ENCODE results near the gene TMEM191B. TPM values are rescaled to one million over a fixed set of nuclear protein-coding genes. Genes with fewer than 3 reads are reported as not detected.
"Not testable (repeated sequence)": the region's sequence is repeated elsewhere in the genome, so short reads cannot be mapped to it uniquely, and the experiment has no call there.

The TMEM191B gene
- total and polyA plus RNA-seq, 2 experiments from 2014 or later = 1.0 TPM; not detected in 1

DNA sequence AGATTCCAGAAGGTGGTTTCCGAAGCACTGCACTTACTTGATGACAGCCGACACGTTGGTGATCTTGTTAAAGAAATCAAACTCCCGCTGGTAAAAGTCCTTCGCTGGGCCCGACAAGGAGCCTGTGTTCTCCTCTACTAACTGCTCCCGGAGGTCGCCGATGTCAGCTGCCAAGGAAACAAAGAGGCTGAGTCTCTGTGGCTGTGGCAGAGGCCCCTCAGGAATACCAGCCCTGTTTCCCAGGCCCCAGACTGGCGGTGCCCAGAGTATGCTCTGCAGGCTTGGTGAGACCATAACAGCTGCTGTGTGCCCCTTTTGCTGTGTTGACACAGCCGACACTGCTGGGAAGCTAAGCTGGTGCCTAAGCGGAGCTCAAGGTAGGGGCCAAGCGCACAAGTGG is 17.0 kb downstream of the TMEM191B start:
- H3K9me3 ChIP-seq (ENCODE audit: low read depth); H3K9me2 ChIP-seq (ENCODE audit: insufficient read depth); H3K4me1 ChIP-seq (ENCODE audit: insufficient read depth); H3K36me3 ChIP-seq (ENCODE audit: low read depth); H3K4me2 ChIP-seq (ENCODE audit: unreplicated experiment); DNase-seq; H4K20me1 ChIP-seq (ENCODE audit: insufficient read depth); in situ Hi-C loops (cut with MboI); H3F3A ChIP-seq (ENCODE audit: insufficient read depth); H3K4me3 ChIP-seq; H3K79me2 ChIP-seq (ENCODE audit: insufficient read depth); H2AFZ ChIP-seq; H3K9ac ChIP-seq; H3K27me3 ChIP-seq (replicated peaks; ENCODE audit: insufficient read depth); H3K27ac ChIP-seq: not testable (repeated sequence)
- 84% methylated on average over 9 of the region's 13 CpGs for WGBS, 2 experiments (ENCODE audit: low coverage in 1 of 2, low lambda C conversion rate in 2 of 2, missing lambda C conversion rate in 2 of 2)

GRCh38 chr22:18549458-18550179 is 22.0 kb downstream of the TMEM191B start:
- H3K9ac ChIP-seq; H3K79me2 ChIP-seq (ENCODE audit: insufficient read depth); H3K36me3 ChIP-seq (ENCODE audit: low read depth); H3K9me3 ChIP-seq (ENCODE audit: low read depth); H3K9me2 ChIP-seq (ENCODE audit: insufficient read depth); H3K4me1 ChIP-seq (ENCODE audit: insufficient read depth); H3K27ac ChIP-seq; H3K4me2 ChIP-seq (ENCODE audit: unreplicated experiment); H4K20me1 ChIP-seq (ENCODE audit: insufficient read depth); in situ Hi-C loops (cut with MboI); H3K27me3 ChIP-seq (replicated peaks; ENCODE audit: insufficient read depth); DNase-seq; H2AFZ ChIP-seq; H3K4me3 ChIP-seq; H3F3A ChIP-seq (ENCODE audit: insufficient read depth): not testable (repeated sequence)
- WGBS, 2 experiments (ENCODE audit: low coverage in 1 of 2, low lambda C conversion rate in 2 of 2, missing lambda C conversion rate in 2 of 2) = 76 to 87% methylated on average over 5 to 11 of the region's 13 CpGs

DNA sequence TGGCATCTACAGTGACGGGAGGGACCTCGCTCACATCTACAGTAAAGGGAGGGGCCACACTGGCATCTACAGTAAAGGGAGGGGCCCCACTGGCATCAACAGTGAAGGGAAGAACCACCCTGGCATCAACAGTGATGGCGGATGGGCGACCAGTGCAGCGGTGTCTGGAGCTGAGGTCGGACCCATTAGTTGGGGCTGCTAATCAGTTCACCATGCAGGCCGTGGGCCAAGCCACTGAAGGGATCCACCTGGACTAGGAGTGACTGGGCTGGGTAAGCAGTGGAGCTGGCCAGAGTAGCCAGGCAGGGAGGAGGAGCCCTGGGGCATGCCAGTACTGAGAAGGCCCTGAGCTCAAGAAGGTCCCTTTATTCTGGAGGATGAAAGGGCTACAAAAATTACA is 23.4 kb downstream of the TMEM191B start:
- not testable (repeated sequence) for H3K79me2 ChIP-seq (ENCODE audit: insufficient read depth)

GRCh38 chr22:18552839-18553597 is 25.4 kb downstream of the TMEM191B start:
- H2AFZ ChIP-seq = not testable (repeated sequence)

More for the DNA sequence above, 23.4 kb downstream of the TMEM191B start:
- H3K9me3 ChIP-seq (ENCODE audit: low read depth); H3K4me3 ChIP-seq; in situ Hi-C loops (cut with MboI); H3K9me2 ChIP-seq (ENCODE audit: insufficient read depth); H3F3A ChIP-seq (ENCODE audit: insufficient read depth); H2AFZ ChIP-seq; H3K27me3 ChIP-seq (replicated peaks; ENCODE audit: insufficient read depth); H3K36me3 ChIP-seq (ENCODE audit: low read depth); H3K9ac ChIP-seq; DNase-seq; H4K20me1 ChIP-seq (ENCODE audit: insufficient read depth); H3K4me1 ChIP-seq (ENCODE audit: insufficient read depth); H3K4me2 ChIP-seq (ENCODE audit: unreplicated experiment); H3K27ac ChIP-seq: not testable (repeated sequence)
- 91 to 94% methylated on average over 2 to 6 of the region's 7 CpGs for WGBS, 2 experiments (ENCODE audit: low coverage in 1 of 2, low lambda C conversion rate in 2 of 2, missing lambda C conversion rate in 2 of 2)

DNA sequence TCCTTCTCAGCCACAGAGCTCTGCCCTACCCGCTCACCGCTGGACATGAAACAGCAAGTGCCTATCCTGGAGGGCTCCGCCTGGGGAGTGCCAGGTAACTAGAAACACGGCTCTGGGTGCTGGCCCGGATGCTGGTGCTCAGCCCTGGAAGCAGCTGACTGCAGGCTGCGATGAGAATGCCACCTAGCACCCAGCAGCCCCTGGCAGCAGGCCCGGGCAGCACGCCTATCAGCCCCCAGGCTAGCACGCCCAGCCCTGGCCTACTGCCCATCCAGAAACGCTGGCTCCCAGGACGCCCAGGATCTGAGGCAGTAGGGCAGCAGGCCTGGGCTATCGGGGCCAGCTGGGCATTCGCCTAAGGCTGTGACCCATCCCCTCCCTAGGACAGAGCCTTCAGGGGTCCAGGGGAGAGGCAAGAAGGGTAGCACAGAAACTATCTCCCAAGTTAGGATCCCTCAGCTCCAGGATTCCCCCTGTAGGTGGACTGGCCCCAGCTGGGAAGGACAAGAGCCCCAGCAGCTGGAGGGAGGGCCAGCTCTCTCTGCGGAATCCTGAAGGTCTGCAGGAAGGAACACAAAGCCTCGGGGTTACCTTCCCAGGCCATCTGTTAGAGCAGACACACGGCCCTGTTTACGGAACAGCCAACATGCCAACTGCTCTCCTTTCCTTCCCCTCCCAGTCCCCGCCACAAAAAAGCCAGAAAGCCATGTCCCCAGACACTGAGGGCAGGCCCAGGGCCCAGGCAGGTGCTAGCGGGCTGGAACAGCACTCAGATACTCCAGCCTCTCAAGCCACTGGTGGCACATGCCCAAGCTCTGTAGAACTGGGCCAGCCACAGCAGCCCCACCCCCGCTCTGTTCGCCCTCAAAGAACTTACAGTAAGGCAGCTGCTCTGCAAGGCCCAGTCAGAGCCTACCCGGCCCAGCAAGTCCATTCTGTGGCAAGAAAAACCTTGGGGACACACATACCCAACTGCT is 27.0 kb downstream of the TMEM191B start:
- in situ Hi-C loops (cut with MboI); H3K4me1 ChIP-seq (ENCODE audit: insufficient read depth); H3K9me3 ChIP-seq (ENCODE audit: low read depth); H3F3A ChIP-seq (ENCODE audit: insufficient read depth); H2AFZ ChIP-seq; H3K27me3 ChIP-seq (replicated peaks; ENCODE audit: insufficient read depth); H3K9me2 ChIP-seq (ENCODE audit: insufficient read depth); H3K36me3 ChIP-seq (ENCODE audit: low read depth); DNase-seq; H3K9ac ChIP-seq; H4K20me1 ChIP-seq (ENCODE audit: insufficient read depth); H3K27ac ChIP-seq; H3K79me2 ChIP-seq (ENCODE audit: insufficient read depth); H3K4me3 ChIP-seq; H3K4me2 ChIP-seq (ENCODE audit: unreplicated experiment): not testable (repeated sequence)
- WGBS, 2 experiments (ENCODE audit: low coverage in 1 of 2, low lambda C conversion rate in 2 of 2, missing lambda C conversion rate in 2 of 2) = no CpG with 5 or more reads among the region's 22 CpGs

More at GRCh38 chr22:18552839-18553597, 25.4 kb downstream of the TMEM191B start:
- H3K27me3 ChIP-seq (replicated peaks; ENCODE audit: insufficient read depth); H3K36me3 ChIP-seq (ENCODE audit: low read depth); H3K4me2 ChIP-seq (ENCODE audit: unreplicated experiment); H4K20me1 ChIP-seq (ENCODE audit: insufficient read depth); H3F3A ChIP-seq (ENCODE audit: insufficient read depth); H3K9me3 ChIP-seq (ENCODE audit: low read depth); H3K4me3 ChIP-seq; in situ Hi-C loops (cut with MboI); H3K4me1 ChIP-seq (ENCODE audit: insufficient read depth); H3K79me2 ChIP-seq (ENCODE audit: insufficient read depth); H3K9ac ChIP-seq; H3K27ac ChIP-seq; DNase-seq; H3K9me2 ChIP-seq (ENCODE audit: insufficient read depth): not testable (repeated sequence)
- WGBS, 2 experiments (ENCODE audit: low coverage in 1 of 2, low lambda C conversion rate in 2 of 2, missing lambda C conversion rate in 2 of 2) = no CpG with 5 or more reads among the region's 19 CpGs

GRCh38 chr22:18558516-18558915 is 30.9 kb downstream of the TMEM191B start:
- H3K36me3 ChIP-seq (ENCODE audit: low read depth); H3K9me2 ChIP-seq (ENCODE audit: insufficient read depth); H3K79me2 ChIP-seq (ENCODE audit: insufficient read depth); DNase-seq; H3K27me3 ChIP-seq (replicated peaks; ENCODE audit: insufficient read depth); H3K9ac ChIP-seq; H3K4me1 ChIP-seq (ENCODE audit: insufficient read depth); H3K9me3 ChIP-seq (ENCODE audit: low read depth); H3K4me3 ChIP-seq; H4K20me1 ChIP-seq (ENCODE audit: insufficient read depth); H3F3A ChIP-seq (ENCODE audit: insufficient read depth); H3K27ac ChIP-seq; H2AFZ ChIP-seq; H3K4me2 ChIP-seq (ENCODE audit: unreplicated experiment); in situ Hi-C loops (cut with MboI): not testable (repeated sequence)
- no CpG with 5 or more reads among the region's 4 CpGs for WGBS, 2 experiments (ENCODE audit: low coverage in 1 of 2, low lambda C conversion rate in 2 of 2, missing lambda C conversion rate in 2 of 2)

DNA sequence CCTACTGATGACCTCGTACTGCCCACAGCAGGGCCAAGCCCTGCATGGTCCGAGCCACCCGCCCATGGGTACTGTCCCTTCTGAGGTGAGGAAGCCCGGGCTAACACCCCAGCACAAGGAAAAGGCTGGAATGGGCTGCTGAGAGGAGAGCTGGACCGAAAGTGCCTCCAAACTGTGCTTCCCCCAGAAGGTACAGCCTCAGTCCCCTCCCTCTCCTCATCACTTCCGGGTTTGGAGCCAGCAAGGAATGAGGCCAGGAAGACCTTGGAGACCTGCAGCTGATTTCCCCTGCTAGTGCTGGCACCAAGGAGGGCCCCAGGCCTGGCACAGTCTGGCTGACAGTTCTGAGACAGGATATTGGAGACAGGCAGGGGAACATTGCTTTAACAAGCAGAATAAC is 31.3 kb downstream of the TMEM191B start:
- H3F3A ChIP-seq (ENCODE audit: insufficient read depth); in situ Hi-C loops (cut with MboI); H3K9me2 ChIP-seq (ENCODE audit: insufficient read depth); DNase-seq; H3K27ac ChIP-seq; H3K4me2 ChIP-seq (ENCODE audit: unreplicated experiment); H3K36me3 ChIP-seq (ENCODE audit: low read depth); H2AFZ ChIP-seq; H3K9ac ChIP-seq; H3K4me1 ChIP-seq (ENCODE audit: insufficient read depth); H3K9me3 ChIP-seq (ENCODE audit: low read depth); H3K27me3 ChIP-seq (replicated peaks; ENCODE audit: insufficient read depth); H4K20me1 ChIP-seq (ENCODE audit: insufficient read depth); H3K4me3 ChIP-seq; H3K79me2 ChIP-seq (ENCODE audit: insufficient read depth): not testable (repeated sequence)
- no CpG with 5 or more reads among the region's 6 CpGs for WGBS, 2 experiments (ENCODE audit: low coverage in 1 of 2, low lambda C conversion rate in 2 of 2, missing lambda C conversion rate in 2 of 2)

Data from GM23248 (cell line).